Thyroid gland (tissue), 4 donors: ENCODE measurements around the gene CPSF3. TPM values are rescaled to one million over a fixed set of nuclear protein-coding genes. Genes with fewer than 3 reads are reported as not detected.

Experiments used
- DNase-seq, 2 donors: peaks; one replicate each; pipeline ENCODE4 v3.0.0-alpha.2; 2019
- H3K27ac ChIP-seq, 3 donors: fragments of 200-600 bp; sonication (generic); 1 replicate in 2 of 3; 2 replicates in 1 of 3; pipeline ENCODE4 v1.5.1; 2016 to 2019; ENCODE audit warnings: mild to moderate bottlenecking in 1 of 3, moderate library complexity in 1 of 3
- H3K27me3 ChIP-seq: fragments of 200-600 bp; sonication (generic); one replicate; pipeline ENCODE4 v1.5.1; 2019
- H3K36me3 ChIP-seq, 2 donors: fragments of 200-600 bp; sonication (generic); one replicate each; pipeline ENCODE4 v1.5.1; 2016 to 2019
- H3K4me1 ChIP-seq, 2 donors: fragments of 200-600 bp; sonication (generic); one replicate each; pipeline ENCODE4 v1.5.1; 2017 to 2019
- H3K4me3 ChIP-seq, 3 donors: fragments of 200-600 bp; sonication (generic); replicated peaks in 1 of 3; 1 replicate in 2 of 3; 2 replicates in 1 of 3; pipeline ENCODE4 v1.5.1; 2016; ENCODE audit warnings: mild to moderate bottlenecking in 1 of 3
- H3K9me3 ChIP-seq: fragments of 200-600 bp; sonication (generic); one replicate; pipeline ENCODE4 v1.5.1; 2017
- CTCF ChIP-seq, 6 experiments: fragments of 200-600 bp in 3 of 6; fragments of 450-650 bp in 3 of 6; sonication (generic) in 3 of 6; IDR thresholded peaks; one replicate each; pipeline ENCODE4 v1.5.1; 2016 to 2019; ENCODE audit warnings: antibody characterized with exemption in 6 of 6, mild to moderate bottlenecking in 2 of 6, inconsistent platforms in 1 of 6, moderate library complexity in 1 of 6
- POLR2A ChIP-seq, 2 donors: fragments of 450-650 bp; IDR thresholded peaks; one replicate each; pipeline ENCODE4 v1.6.1; 2017; ENCODE audit warnings: antibody characterized with exemption in 2 of 2, mild to moderate bottlenecking in 2 of 2, moderate library complexity in 1 of 2
- WGBS, 2 donors: methylation state at CpG; one replicate each; pipeline ENCODE4 v1.1.5; 2017; 5-methylcytosine and 5-hydroxymethylcytosine counted together
- intact Hi-C: fragments of 100-400 bp; cut with DNase I; formaldehyde crosslinking; loops from one replicate; pipeline ENCODE4 v1.15.1; 2023
- total RNA-seq, 4 donors: library from RNA; depleted of rRNA; stranded (reverse); fragments of >200 nt; gene quantifications; one replicate each; pipeline ENCODE4 v1.2.3, GENCODE V29; 2016

Gene CPSF3
- total RNA-seq, 4 donors from 2014 or later = 21.7 to 33.6 (median 29.1) TPM

DNA sequence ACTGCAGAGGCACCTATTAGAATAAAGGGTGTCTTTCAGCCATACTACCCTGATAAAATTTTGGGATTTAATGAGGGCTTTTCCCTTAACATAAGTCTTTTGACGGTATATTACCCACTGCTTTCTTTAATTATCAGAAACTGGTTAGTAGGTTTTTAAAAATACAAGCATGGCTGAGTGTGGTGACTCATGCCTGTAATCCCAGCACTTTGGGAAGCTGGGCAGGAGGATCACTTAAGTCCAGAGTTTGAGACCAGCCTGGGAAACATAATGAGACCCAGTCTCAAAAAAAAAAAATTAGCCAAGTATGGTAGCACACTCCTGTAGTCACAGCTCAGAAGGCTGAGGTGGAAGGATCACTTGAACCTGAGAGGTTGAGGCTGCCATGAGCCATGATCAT is 16.1 kb downstream of the CPSF3 start:
- H3K9me3 ChIP-seq = no peaks in the 10 kb centered on the region
- TF ChIP-seq CTCF (IDR thresholded peaks at IDR 0.05) (no peak), POLR2A (IDR thresholded peaks at IDR 0.05) (no peak)
- no peak for DNase-seq
- H3K4me3 ChIP-seq = no peak overlapping the region
- no peak overlapping the region for H3K27ac ChIP-seq
- no peaks in the 10 kb centered on the region for H3K4me1 ChIP-seq
- H3K36me3 ChIP-seq = peaks cover 28 to 43% of the 10 kb centered on the region in 2 donors
- intact Hi-C loops = no loop called here
- WGBS, 2 donors = 100% methylated on average over 1 of the region's 1 CpG
- no peaks in the 10 kb centered on the region for H3K27me3 ChIP-seq

- H3K36me3 ChIP-seq = peaks cover 28 to 44% of the 10 kb centered on the region in 2 donors
- H3K27me3 ChIP-seq = no peaks in the 10 kb centered on the region
- H3K4me3 ChIP-seq = no peak overlapping the region
- intact Hi-C loops = no loop called here
- TF ChIP-seq POLR2A (IDR thresholded peaks at IDR 0.05) (no peak), CTCF (IDR thresholded peaks at IDR 0.05) (no peak)
- no peak for DNase-seq
- WGBS, 2 donors = 93 to 100% methylated on average over 1 of the region's 1 CpG
- H3K27ac ChIP-seq = no peak overlapping the region
- no peaks in the 10 kb centered on the region for H3K9me3 ChIP-seq
- H3K4me1 ChIP-seq = no peaks in the 10 kb centered on the region
These were observed 16.7 kb downstream of the CPSF3 start for GRCh38 chr2:9440058-9440727.

DNA sequence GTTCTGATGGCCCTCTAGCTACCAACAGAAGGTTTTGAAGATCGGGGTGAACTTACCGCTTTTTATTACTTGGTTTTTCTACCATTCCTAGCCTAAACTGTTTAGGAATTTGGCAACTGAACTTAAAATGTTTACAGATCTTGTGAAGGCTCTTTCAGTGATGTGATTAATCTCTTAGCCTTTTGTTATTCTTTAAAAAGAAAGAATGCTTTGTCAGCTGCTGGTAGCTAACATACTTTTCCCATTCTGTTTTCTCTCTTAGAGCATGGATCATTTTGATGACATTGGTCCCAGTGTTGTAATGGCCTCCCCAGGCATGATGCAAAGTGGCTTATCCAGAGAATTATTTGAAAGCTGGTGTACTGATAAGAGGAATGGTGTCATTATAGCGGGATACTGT is 18.1 kb downstream of the CPSF3 start:
- 58 to 76% methylated on average over 3 of the region's 3 CpGs for WGBS, 2 donors
- TF ChIP-seq CTCF (IDR thresholded peaks at IDR 0.05) (no peak), POLR2A (IDR thresholded peaks at IDR 0.05) (no peak)
- no peak for DNase-seq
- H3K27ac ChIP-seq = no peak overlapping the region
- H3K4me3 ChIP-seq = no peak overlapping the region
- no peaks in the 10 kb centered on the region for H3K9me3 ChIP-seq
- H3K27me3 ChIP-seq = no peaks in the 10 kb centered on the region
- no peaks in the 10 kb centered on the region for H3K4me1 ChIP-seq
- H3K36me3 ChIP-seq = peaks cover 24 to 44% of the 10 kb centered on the region in 2 donors
- intact Hi-C loops = no loop called here

GRCh38 chr2:9443526-9443925 is 20.1 kb downstream of the CPSF3 start:
- no peaks in the 10 kb centered on the region for H3K27me3 ChIP-seq
- WGBS, 2 donors = 92 to 95% methylated on average over 5 of the region's 5 CpGs
- H3K9me3 ChIP-seq = no peaks in the 10 kb centered on the region
- intact Hi-C loops = no loop called here
- DNase-seq = no peak
- H3K36me3 ChIP-seq = peaks cover 22 to 39% of the 10 kb centered on the region in 2 donors
- no peak overlapping the region for H3K4me3 ChIP-seq
- no peak overlapping the region for H3K27ac ChIP-seq
- H3K4me1 ChIP-seq = no peaks in the 10 kb centered on the region
- TF ChIP-seq POLR2A (IDR thresholded peaks at IDR 0.05) = no peak

DNA sequence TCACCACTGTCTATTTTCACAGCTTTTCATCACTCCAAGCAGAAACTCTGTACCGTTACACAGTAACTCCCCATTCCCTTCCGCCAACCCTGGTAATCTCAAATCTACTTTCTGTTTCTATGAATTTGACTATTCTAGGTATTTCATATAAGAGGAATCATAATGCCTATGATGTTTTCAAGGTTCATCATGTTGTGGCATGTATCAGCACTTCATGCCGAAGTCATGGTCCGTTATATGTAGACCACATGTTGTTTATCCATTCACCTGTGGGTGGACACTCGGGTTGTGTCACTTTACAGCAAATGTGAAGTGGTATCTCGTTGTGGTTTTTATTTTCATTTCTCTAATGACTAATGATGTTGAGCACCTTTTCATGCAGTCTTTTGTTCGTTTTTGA is 21.6 kb downstream of the CPSF3 start:
- 84 to 92% methylated on average over 7 of the region's 7 CpGs for WGBS, 2 donors
- Histone ChIP-seq H3K27me3 (no peaks in the 10 kb centered on the region), H3K4me1 (no peaks in the 10 kb centered on the region), H3K27ac (no peak overlapping the region), H3K9me3 (no peaks in the 10 kb centered on the region), H3K36me3 (peaks cover 24 to 45% of the 10 kb centered on the region in 2 donors), H3K4me3 (no peak overlapping the region)
- intact Hi-C loops = no loop called here
- no peak for DNase-seq
- TF ChIP-seq CTCF (IDR thresholded peaks at IDR 0.05) (no peak), POLR2A (IDR thresholded peaks at IDR 0.05) (no peak)
